GM19099 (cell line): ENCODE measurements around the gene MAPK1IP1L.

Source experiments
- POLR2A ChIP-seq: IDR thresholded peaks from 3 replicates; pipeline ENCODE4 v1.6.1; 2011; ENCODE audit warnings: low read depth; ENCODE audit not compliant: insufficient read length; ENCODE audit errors: extremely low read depth

The MAPK1IP1L gene

GRCh38 chr14:55048900-55049436 lies 2.5 kb upstream of the MAPK1IP1L start:
- TF ChIP-seq POLR2A = no peak

- no peak for TF ChIP-seq POLR2A
Observed at GRCh38 chr14:55051165-55051422, 353 bp upstream of the MAPK1IP1L start.

- no peak for TF ChIP-seq POLR2A
Observed at GRCh38 chr14:55052269-55052930, 953 bp downstream of the MAPK1IP1L start.

GRCh38 chr14:55053018-55053417 lies 1.6 kb downstream of the MAPK1IP1L start:
- no peak for TF ChIP-seq POLR2A

GRCh38 chr14:55053500-55053899 lies 2.1 kb downstream of the MAPK1IP1L start:
- TF ChIP-seq POLR2A = no peak

GRCh38 chr14:55054098-55054497 lies 2.7 kb downstream of the MAPK1IP1L start:
- TF ChIP-seq POLR2A = no peak

GRCh38 chr14:55057919-55058318 lies 6.5 kb downstream of the MAPK1IP1L start:
- TF ChIP-seq POLR2A = no peak

- TF ChIP-seq POLR2A = no peak
Observed at GRCh38 chr14:55059333-55059732, 7.9 kb downstream of the MAPK1IP1L start.

- TF ChIP-seq POLR2A = no peak
Observed at GRCh38 chr14:55062517-55063351, 11.3 kb downstream of the MAPK1IP1L start.

- TF ChIP-seq POLR2A = no peak
Observed at GRCh38 chr14:55065411-55065810, 14.0 kb downstream of the MAPK1IP1L start.

- no peak for TF ChIP-seq POLR2A
Observed at GRCh38 chr14:55066223-55066622, 14.8 kb downstream of the MAPK1IP1L start.

GRCh38 chr14:55070981-55071411 lies 19.5 kb downstream of the MAPK1IP1L start:
- no peak for TF ChIP-seq POLR2A

- TF ChIP-seq POLR2A = no peak
Observed at GRCh38 chr14:55071870-55072640, 20.6 kb downstream of the MAPK1IP1L start.

GRCh38 chr14:55073856-55074255 lies 22.4 kb downstream of the MAPK1IP1L start:
- TF ChIP-seq POLR2A = no peak

GRCh38 chr14:55074662-55075061 lies 23.2 kb downstream of the MAPK1IP1L start:
- TF ChIP-seq POLR2A = no peak
